Hepatocyte (in vitro differentiated cells): ENCODE results near the gene DXO. TPM values are rescaled to one million over a fixed set of nuclear protein-coding genes. Genes with fewer than 3 reads are reported as not detected.

Source experiments
- DNase-seq: peaks from one replicate; pipeline ENCODE4 v3.0.0-alpha.2; 2016; ENCODE audit warnings: low spot score
- H2AFZ ChIP-seq: fragments of 200-600 bp; sonication (generic); 2 replicates; pipeline ENCODE4 v1.6.0; 2016; ENCODE audit warnings: antibody characterized with exemption, mild to moderate bottlenecking
- H3K27ac ChIP-seq: fragments of 200-600 bp; sonication (generic); 2 replicates; pipeline ENCODE4 v1.5.1; 2016; ENCODE audit warnings: mild to moderate bottlenecking
- H3K27me3 ChIP-seq: fragments of 200-600 bp; sonication (generic); 2 replicates; pipeline ENCODE4 v1.6.1; 2016
- H3K36me3 ChIP-seq: fragments of 200-600 bp; sonication (generic); replicated peaks from 2 replicates; pipeline ENCODE4 v1.5.1; 2016; ENCODE audit warnings: low read depth; ENCODE audit not compliant: insufficient read depth
- H3K4me1 ChIP-seq: fragments of 200-600 bp; sonication (generic); 2 replicates; pipeline ENCODE4 v1.5.1; 2016; ENCODE audit warnings: mild to moderate bottlenecking, moderate library complexity; ENCODE audit not compliant: insufficient read depth
- H3K4me2 ChIP-seq: fragments of 200-600 bp; sonication (generic); 2 replicates; pipeline ENCODE4 v1.6.0; 2016
- H3K4me3 ChIP-seq: fragments of 200-600 bp; sonication (generic); 2 replicates; pipeline ENCODE4 v1.5.1; 2016; ENCODE audit warnings: mild to moderate bottlenecking
- H3K79me2 ChIP-seq: fragments of 200-600 bp; sonication (generic); 2 replicates; pipeline ENCODE4 v1.6.0; 2017; ENCODE audit warnings: mild to moderate bottlenecking
- H3K9me2 ChIP-seq: fragments of 200-600 bp; sonication (generic); replicated peaks from 2 replicates; pipeline ENCODE4 v1.6.0; 2017; ENCODE audit warnings: mild to moderate bottlenecking; ENCODE audit not compliant: insufficient read depth
- H3K9me3 ChIP-seq: fragments of 200-600 bp; sonication (generic); 2 replicates; pipeline ENCODE4 v1.5.1; 2016; ENCODE audit warnings: low read depth, mild to moderate bottlenecking
- H4K20me1 ChIP-seq: fragments of 200-600 bp; sonication (generic); 2 replicates; pipeline ENCODE4 v1.6.0; 2016; ENCODE audit warnings: mild to moderate bottlenecking; ENCODE audit not compliant: insufficient read depth, poor library complexity, severe bottlenecking
- EZH2 ChIP-seq: fragments of 200-600 bp; sonication (generic); IDR thresholded peaks from 2 replicates; pipeline ENCODE4 v1.6.1; 2016; ENCODE audit warnings: antibody characterized with exemption, mild to moderate bottlenecking, borderline replicate concordance
- EZH2phosphoT487 ChIP-seq: fragments of 200-600 bp; sonication (generic); IDR thresholded peaks from one replicate; pipeline ENCODE4 v1.6.1; 2018; ENCODE audit warnings: antibody characterized with exemption, mild to moderate bottlenecking, low read depth, moderate library complexity; ENCODE audit not compliant: unreplicated experiment, severe bottlenecking
- WGBS: methylation state at CpG from one replicate; pipeline ENCODE4 v1.1.6; 2016; ENCODE audit warnings: low lambda C conversion rate; ENCODE audit errors: missing lambda C conversion rate; 5-methylcytosine and 5-hydroxymethylcytosine counted together
- polyA plus RNA-seq: library from polyadenylated mRNA; unstranded; fragments of >200 nt; fragmentation: Nextera tagmentation; extraction: Ambion mirVana; gene quantifications from 2 replicates; pipeline ENCODE4 v1.2.1, GENCODE V29; 2016
- total RNA-seq: library from RNA; depleted of rRNA; stranded (reverse); fragments of >200 nt; gene quantifications from 2 replicates; pipeline ENCODE4 v1.2.3, GENCODE V29; 2014
- TF ChIP-seq, protein P1 (sequence below): fragments of 200-600 bp; sonication (generic); IDR thresholded peaks from 2 replicates; pipeline ENCODE4 v1.5.1; 2016; ENCODE audit warnings: antibody characterized with exemption, mild to moderate bottlenecking; ENCODE audit not compliant: poor library complexity

The DXO gene
- total and polyA plus RNA-seq, 2 experiments from 2014 or later, result 22.2 to 39.3 TPM

DNA sequence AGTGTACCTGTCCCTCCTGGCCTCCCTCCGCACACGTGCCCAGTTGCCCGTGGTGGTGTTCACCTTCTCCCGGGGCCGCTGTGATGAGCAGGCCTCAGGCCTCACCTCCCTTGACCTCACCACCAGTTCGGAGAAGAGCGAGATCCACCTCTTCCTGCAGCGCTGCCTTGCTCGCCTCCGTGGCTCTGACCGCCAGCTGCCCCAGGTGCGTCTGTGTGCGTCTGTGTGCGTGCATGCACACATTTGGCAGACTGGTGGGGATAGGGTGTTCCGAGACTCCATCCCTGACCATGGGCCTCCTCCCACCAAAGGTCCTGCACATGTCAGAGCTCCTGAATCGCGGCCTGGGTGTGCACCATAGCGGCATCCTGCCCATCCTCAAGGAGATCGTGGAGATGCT lies 8.0 kb downstream of the DXO start:
- no peak overlapping the region for H3K4me3 ChIP-seq
- no peak overlapping the region for H3K4me2 ChIP-seq
- H3K27ac ChIP-seq, result no peak overlapping the region
- TF ChIP-seq EZH2 (no peak), EZH2phosphoT487 (no peak)
- TF ChIP-seq, protein P1, sequence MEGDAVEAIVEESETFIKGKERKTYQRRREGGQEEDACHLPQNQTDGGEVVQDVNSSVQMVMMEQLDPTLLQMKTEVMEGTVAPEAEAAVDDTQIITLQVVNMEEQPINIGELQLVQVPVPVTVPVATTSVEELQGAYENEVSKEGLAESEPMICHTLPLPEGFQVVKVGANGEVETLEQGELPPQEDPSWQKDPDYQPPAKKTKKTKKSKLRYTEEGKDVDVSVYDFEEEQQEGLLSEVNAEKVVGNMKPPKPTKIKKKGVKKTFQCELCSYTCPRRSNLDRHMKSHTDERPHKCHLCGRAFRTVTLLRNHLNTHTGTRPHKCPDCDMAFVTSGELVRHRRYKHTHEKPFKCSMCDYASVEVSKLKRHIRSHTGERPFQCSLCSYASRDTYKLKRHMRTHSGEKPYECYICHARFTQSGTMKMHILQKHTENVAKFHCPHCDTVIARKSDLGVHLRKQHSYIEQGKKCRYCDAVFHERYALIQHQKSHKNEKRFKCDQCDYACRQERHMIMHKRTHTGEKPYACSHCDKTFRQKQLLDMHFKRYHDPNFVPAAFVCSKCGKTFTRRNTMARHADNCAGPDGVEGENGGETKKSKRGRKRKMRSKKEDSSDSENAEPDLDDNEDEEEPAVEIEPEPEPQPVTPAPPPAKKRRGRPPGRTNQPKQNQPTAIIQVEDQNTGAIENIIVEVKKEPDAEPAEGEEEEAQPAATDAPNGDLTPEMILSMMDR, result no peak
- no peaks in the 10 kb centered on the region for H3K36me3 ChIP-seq
- H3K4me1 ChIP-seq, result peaks cover 8% of the 10 kb centered on the region
- H3K9me2 ChIP-seq, result no peaks in the 10 kb centered on the region
- H3K9me3 ChIP-seq, result no peaks in the 10 kb centered on the region
- DNase-seq, result no peak
- no peak overlapping the region for H2AFZ ChIP-seq
- H3K27me3 ChIP-seq, result no peaks in the 10 kb centered on the region
- no peaks in the 10 kb centered on the region for H4K20me1 ChIP-seq
- over 99% methylated on average over 19 of the region's 19 CpGs for WGBS
- H3K79me2 ChIP-seq, result peaks cover 20% of the 10 kb centered on the region

DNA sequence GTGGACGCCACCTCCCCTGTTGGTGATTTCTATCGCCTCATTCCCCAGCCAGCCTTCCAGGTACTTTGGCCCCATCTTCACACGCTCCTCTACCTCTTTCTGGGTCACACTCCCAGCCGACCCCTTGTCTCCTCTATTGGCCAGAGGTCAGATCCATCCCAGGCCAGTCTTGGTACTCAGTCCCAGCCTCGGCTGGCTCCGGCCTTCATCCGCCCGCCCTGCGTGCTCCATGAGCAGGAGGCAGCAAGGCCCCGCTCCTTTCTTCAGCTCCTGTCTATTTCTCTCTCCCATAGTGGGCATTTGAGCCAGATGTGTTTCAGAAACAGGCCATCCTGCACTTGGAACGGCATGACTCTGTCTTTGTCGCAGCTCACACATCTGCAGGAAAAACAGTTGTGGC lies 10.3 kb downstream of the DXO start:
- Histone ChIP-seq H3K4me3 (no peak overlapping the region), H3K9me2 (no peaks in the 10 kb centered on the region), H4K20me1 (no peaks in the 10 kb centered on the region), H3K27me3 (no peaks in the 10 kb centered on the region), H3K79me2 (peaks cover 38% of the 10 kb centered on the region), H3K4me1 (peaks cover 11% of the 10 kb centered on the region), H3K4me2 (no peak overlapping the region), H2AFZ (no peak overlapping the region), H3K36me3 (no peaks in the 10 kb centered on the region), H3K9me3 (no peaks in the 10 kb centered on the region), H3K27ac (no peak overlapping the region)
- 98% methylated on average over 12 of the region's 12 CpGs for WGBS
- TF ChIP-seq EZH2phosphoT487 (no peak), EZH2 (no peak)
- TF ChIP-seq, protein P1, result no peak
- no peak for DNase-seq

DNA sequence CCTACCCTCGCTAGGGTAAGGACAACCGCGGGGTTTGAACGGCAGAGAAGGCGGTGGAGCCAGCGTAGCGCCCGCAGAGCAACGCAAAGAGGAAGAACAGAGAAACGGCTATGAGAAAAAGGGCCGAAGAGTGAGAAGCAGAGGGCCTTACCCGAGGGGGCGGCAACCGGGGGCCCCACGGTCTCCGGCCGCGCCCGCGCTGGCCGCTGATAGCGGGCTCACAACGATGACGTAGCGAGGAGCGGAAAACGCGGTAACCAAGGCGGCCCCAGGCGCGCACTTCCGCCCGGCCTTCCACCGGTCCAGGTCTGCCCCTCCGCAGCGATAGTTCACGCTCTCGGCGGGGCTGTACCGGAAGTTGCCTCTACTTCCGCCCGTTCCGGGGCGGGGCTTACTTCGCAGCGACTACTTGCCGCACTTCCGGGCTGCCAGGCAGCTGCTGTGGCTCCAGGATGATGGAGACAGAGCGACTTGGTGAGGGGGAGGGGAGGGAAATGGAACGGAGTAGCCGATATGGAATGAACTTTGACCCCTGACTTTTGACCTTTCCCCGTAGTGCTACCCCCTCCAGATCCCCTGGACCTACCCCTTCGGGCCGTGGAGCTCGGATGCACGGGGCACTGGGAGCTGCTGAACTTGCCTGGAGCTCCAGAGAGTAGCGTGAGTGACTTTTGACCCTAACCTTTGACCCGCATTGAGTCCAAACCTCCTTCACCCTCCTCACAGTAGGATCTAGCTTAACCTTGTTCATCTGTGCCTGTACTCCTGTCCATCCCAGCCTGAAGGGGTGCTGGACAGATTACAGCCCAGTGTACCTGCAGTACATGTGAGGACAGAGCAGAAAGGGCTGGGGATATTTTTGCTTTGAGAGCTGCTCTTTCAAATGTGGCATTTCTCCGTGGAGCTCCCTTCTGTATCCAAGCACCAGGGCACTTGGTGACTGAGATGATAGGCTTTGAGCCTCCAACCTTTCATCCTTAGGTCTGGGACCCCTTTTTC lies 12.9 kb downstream of the DXO start, which contains the start of the genes NELFE and SKIC2:
Gene NELFE (minus strand): TSS at position 231 of the 999 bp plus-strand sequence. CDS start 525 bp downstream, outside the sequence.
Gene SKIC2 (plus strand): TSS at position 435 of the 999 bp plus-strand sequence. CDS start 18 bp downstream, at position 453.
- Histone ChIP-seq H3K9me3 (no peaks in the 10 kb centered on the region), H3K27ac (peak within 1 kb of the TSS; percentile 91), H3K4me1 (peaks cover 11% of the 10 kb centered on the region), H3K27me3 (no peaks in the 10 kb centered on the region), H3K9me2 (no peaks in the 10 kb centered on the region), H3K4me2 (peak within 1 kb of the TSS; percentile 98), H4K20me1 (no peaks in the 10 kb centered on the region), H2AFZ (peak within 1 kb of the TSS; percentile 79), H3K79me2 (peaks cover 38% of the 10 kb centered on the region), H3K36me3 (no peaks in the 10 kb centered on the region), H3K4me3 (peak within 1 kb of the TSS; percentile 85)
- DNase-seq, result peak; percentile 99
- WGBS, result 2% methylated on average over 59 of the region's 59 CpGs
- no peak for TF ChIP-seq EZH2
- TF ChIP-seq, protein P1, result no peak
- TF ChIP-seq EZH2phosphoT487, result no peak
